Mesendoderm (in vitro differentiated cells): ENCODE results near the gene RADIL.

Source experiments
- DNase-seq: peaks from one replicate; pipeline ENCODE4 v3.0.0; 2013
- H2AK5ac ChIP-seq: 2 replicates; pipeline ENCODE4 v1.6.1; 2013; ENCODE audit warnings: low read length, inconsistent platforms
- H2BK120ac ChIP-seq: 2 replicates; pipeline ENCODE4 v1.6.1; 2013; ENCODE audit warnings: low read depth, mild to moderate bottlenecking, low read length, moderate library complexity, mixed read lengths
- H2BK15ac ChIP-seq: replicated peaks from 2 replicates; pipeline ENCODE4 v1.6.1; 2013; ENCODE audit warnings: low read depth, mild to moderate bottlenecking, moderate library complexity
- H2BK5ac ChIP-seq: 2 replicates; pipeline ENCODE4 v1.6.1; 2013; ENCODE audit warnings: low read length, inconsistent platforms
- H3K18ac ChIP-seq: 2 replicates; pipeline ENCODE4 v1.6.1; 2013; ENCODE audit warnings: mild to moderate bottlenecking, low read length, mixed read lengths
- H3K23ac ChIP-seq: one replicate; pipeline ENCODE4 v1.6.1; 2013; ENCODE audit warnings: low read length
- H3K27ac ChIP-seq: 2 replicates; pipeline ENCODE4 v1.5.1; 2013; ENCODE audit warnings: low read depth, mild to moderate bottlenecking, inconsistent platforms, low read length, moderate library complexity
- H3K27me3 ChIP-seq: 2 replicates; pipeline ENCODE4 v1.6.1; 2013; ENCODE audit warnings: low read length, control low read depth, mild to moderate bottlenecking, inconsistent platforms; ENCODE audit not compliant: insufficient read depth, poor library complexity
- H3K36me3 ChIP-seq: 2 replicates; pipeline ENCODE4 v1.6.1; 2013; ENCODE audit warnings: low read length, inconsistent platforms; ENCODE audit not compliant: control insufficient read depth, insufficient read depth
- H3K4ac ChIP-seq: one replicate; pipeline ENCODE4 v1.6.1; 2013; ENCODE audit warnings: low read depth, mild to moderate bottlenecking, low read length, moderate library complexity
- H3K4me1 ChIP-seq: 2 replicates; pipeline ENCODE4 v1.6.1; 2013; ENCODE audit warnings: low read depth, low read length, inconsistent platforms; ENCODE audit not compliant: control insufficient read depth
- H3K4me2 ChIP-seq: 2 replicates; pipeline ENCODE4 v1.6.1; 2013; ENCODE audit warnings: low read length
- H3K4me3 ChIP-seq: 2 replicates; pipeline ENCODE4 v1.5.1; 2013; ENCODE audit warnings: mild to moderate bottlenecking, low read length
- H3K56ac ChIP-seq: one replicate; pipeline ENCODE4 v1.6.1; 2013; ENCODE audit warnings: low read length
- H3K79me1 ChIP-seq: 2 replicates; pipeline ENCODE4 v1.6.1; 2013; ENCODE audit warnings: low read length, inconsistent platforms
- H3K79me2 ChIP-seq: 2 replicates; pipeline ENCODE4 v1.6.1; 2013; ENCODE audit warnings: mild to moderate bottlenecking, low read length; ENCODE audit not compliant: control insufficient read depth, insufficient read depth
- H3K9ac ChIP-seq: 2 replicates; pipeline ENCODE4 v1.6.1; 2013; ENCODE audit warnings: low read length, inconsistent platforms
- H4K5ac ChIP-seq: one replicate; pipeline ENCODE4 v1.6.1; 2013; ENCODE audit warnings: low read length
- H4K8ac ChIP-seq: one replicate; pipeline ENCODE4 v1.6.1; 2013; ENCODE audit warnings: low read depth, mild to moderate bottlenecking, control low read depth, low read length, moderate library complexity
- WGBS: extraction: QIAGEN DNeasy Blood & Tissue Kit; methylation state at CpG from one replicate; pipeline ENCODE4 v1.1.7; 2013; ENCODE audit warnings: low lambda C conversion rate, missing lambda C conversion rate; ENCODE audit not compliant: insufficient coverage; ENCODE audit errors: extremely low coverage; 5-methylcytosine and 5-hydroxymethylcytosine counted together

The RADIL gene

DNA sequence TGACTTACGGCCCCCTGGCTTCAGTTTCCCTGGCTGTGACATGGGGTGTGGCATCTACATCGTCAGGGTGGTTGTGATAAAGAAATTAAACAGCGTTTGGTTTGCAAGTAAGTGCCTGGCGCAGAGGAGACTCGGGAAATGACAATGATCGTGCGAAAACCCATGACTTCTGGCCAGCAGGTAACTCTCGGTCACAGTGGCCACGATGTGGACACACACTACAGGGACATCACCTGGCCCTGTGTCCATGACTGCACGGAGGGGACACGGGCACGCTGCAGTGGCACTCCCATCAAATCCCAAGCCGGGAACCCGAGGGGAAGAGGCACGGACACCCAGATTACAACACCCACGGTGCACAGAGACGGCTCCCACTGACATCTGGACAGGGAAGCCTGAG, 50.3 kb downstream of the RADIL start:
- Histone ChIP-seq H4K5ac (no peak overlapping the region), H3K4me2 (no peak overlapping the region), H3K4me3 (no peak overlapping the region), H3K23ac (no peak overlapping the region), H3K27me3 (no peaks in the 10 kb centered on the region), H2BK120ac (no peak overlapping the region), H3K56ac (no peak overlapping the region), H3K4ac (no peak overlapping the region), H3K27ac (no peak overlapping the region), H3K79me2 (no peaks in the 10 kb centered on the region), H3K4me1 (no peaks in the 10 kb centered on the region), H3K9ac (no peak overlapping the region), H2BK5ac (no peak overlapping the region), H3K36me3 (no peaks in the 10 kb centered on the region), H3K18ac (no peak overlapping the region), H2AK5ac (no peak overlapping the region), H3K79me1 (peaks cover 2% of the 10 kb centered on the region), H2BK15ac (no peak overlapping the region), H4K8ac (no peak overlapping the region)
- no peak for DNase-seq
- no CpG with 5 or more reads among the region's 17 CpGs for WGBS

DNA sequence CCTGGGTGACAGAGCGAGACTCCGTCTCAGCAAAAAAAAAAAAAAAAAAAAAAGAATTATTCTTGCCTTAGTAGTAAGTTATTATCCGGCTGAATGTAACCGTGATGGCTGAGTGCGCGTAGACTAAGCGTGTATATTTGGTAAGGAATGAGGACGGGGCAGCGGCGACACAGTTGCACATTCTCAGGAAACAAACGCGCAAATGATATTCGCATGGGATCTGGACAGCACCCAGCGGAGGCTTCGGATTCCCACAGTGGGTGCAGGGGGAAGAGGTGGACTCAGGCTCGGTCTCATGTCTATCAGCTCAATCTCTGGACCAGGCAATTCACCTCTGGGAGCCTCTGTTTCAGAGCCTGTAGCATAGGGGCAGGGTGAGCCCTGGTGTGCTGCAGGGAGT, 50.8 kb downstream of the RADIL start:
- H3K23ac ChIP-seq, result no peak overlapping the region
- no peak overlapping the region for H3K4me3 ChIP-seq
- no peak for DNase-seq
- H2BK15ac ChIP-seq, result no peak overlapping the region
- H3K4ac ChIP-seq, result no peak overlapping the region
- no peaks in the 10 kb centered on the region for H3K36me3 ChIP-seq
- no peak overlapping the region for H2AK5ac ChIP-seq
- no peak overlapping the region for H3K27ac ChIP-seq
- H3K56ac ChIP-seq, result no peak overlapping the region
- no peak overlapping the region for H3K9ac ChIP-seq
- no peaks in the 10 kb centered on the region for H3K27me3 ChIP-seq
- H3K79me2 ChIP-seq, result no peaks in the 10 kb centered on the region
- H3K79me1 ChIP-seq, result peaks cover 2% of the 10 kb centered on the region
- H4K5ac ChIP-seq, result no peak overlapping the region
- no CpG with 5 or more reads among the region's 16 CpGs for WGBS
- H3K4me1 ChIP-seq, result no peaks in the 10 kb centered on the region
- no peak overlapping the region for H3K18ac ChIP-seq
- H4K8ac ChIP-seq, result no peak overlapping the region
- H3K4me2 ChIP-seq, result no peak overlapping the region
- no peak overlapping the region for H2BK5ac ChIP-seq
- no peak overlapping the region for H2BK120ac ChIP-seq

DNA sequence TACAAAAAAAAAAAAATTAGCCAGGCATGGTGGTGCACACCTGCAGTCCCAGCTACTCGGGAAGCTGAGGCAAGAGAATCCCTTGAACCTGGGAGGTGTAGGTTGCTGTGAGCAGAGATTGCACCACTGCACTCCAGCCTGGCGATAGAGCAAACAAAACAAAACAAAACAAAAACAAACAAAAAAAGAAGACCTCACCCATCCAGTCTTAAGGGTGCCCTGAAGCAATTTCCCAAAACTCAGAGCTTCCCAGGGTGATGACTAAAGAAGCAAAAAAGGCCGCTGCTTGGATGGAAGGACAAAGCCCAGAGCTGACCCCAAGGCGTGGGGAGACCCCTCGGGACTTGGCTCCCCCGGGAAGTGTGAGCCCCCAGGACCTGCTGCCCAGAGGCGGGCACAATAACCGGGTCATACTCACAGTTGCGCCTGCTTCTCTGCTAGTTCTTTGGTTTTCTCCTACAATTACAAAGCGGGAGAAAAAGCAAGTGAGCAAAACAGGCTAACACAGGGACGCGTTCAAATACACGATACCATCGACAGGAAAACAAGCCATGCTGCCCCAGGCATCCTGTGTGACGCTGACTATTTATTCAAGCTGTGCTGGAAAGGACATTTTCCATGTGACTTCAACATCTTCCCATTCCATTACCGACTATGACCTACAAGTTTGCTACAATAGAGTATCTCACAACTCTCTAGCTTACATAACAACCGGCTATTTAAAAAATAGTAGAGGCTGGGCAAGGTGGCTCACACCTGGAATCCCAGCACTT, 51.6 kb downstream of the RADIL start:
- Histone ChIP-seq H3K4ac (no peak overlapping the region), H3K4me3 (no peak overlapping the region)
- no CpG with 5 or more reads among the region's 17 CpGs for WGBS

DNA sequence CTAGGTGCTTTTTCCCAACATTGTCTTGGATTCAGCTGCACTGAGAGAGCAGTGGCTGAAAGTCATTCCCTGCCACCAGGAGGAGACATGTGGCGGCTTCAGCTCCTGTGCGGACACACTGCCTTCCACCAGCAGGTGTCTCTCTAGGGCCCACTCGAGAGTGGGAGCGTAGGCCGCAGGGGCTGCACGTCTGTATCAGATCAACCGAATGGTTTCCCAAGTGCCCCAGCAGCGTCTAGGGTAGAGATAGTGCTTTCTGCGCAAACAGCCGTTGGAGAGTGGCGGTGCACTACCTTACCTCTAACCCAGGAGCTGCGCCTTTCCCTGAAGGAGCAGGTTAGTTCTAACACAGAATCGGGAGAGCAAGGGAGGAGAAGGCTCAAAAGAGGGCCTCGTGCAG, 53.3 kb downstream of the RADIL start:
- Histone ChIP-seq H3K56ac (peak overlapping the region; percentile 6), H3K27ac (no peak overlapping the region), H2BK120ac (no peak overlapping the region), H3K27me3 (no peaks in the 10 kb centered on the region), H4K8ac (no peak overlapping the region), H3K23ac (no peak overlapping the region), H3K9ac (no peak overlapping the region), H3K79me2 (no peaks in the 10 kb centered on the region), H2BK5ac (no peak overlapping the region), H4K5ac (no peak overlapping the region), H3K4me3 (no peak overlapping the region), H3K4me2 (no peak overlapping the region), H3K4me1 (no peaks in the 10 kb centered on the region), H3K79me1 (no peaks in the 10 kb centered on the region), H3K36me3 (no peaks in the 10 kb centered on the region), H3K18ac (no peak overlapping the region), H3K4ac (no peak overlapping the region), H2BK15ac (no peak overlapping the region), H2AK5ac (no peak overlapping the region)
- DNase-seq, result peak; percentile 93
- WGBS, result no CpG with 5 or more reads among the region's 14 CpGs

More for the DNA sequence above, 51.6 kb downstream of the RADIL start:
- Histone ChIP-seq H3K79me1 (no peaks in the 10 kb centered on the region), H3K9ac (no peak overlapping the region), H2BK5ac (no peak overlapping the region), H3K79me2 (no peaks in the 10 kb centered on the region), H2BK15ac (no peak overlapping the region), H3K27ac (no peak overlapping the region), H4K8ac (no peak overlapping the region), H2AK5ac (no peak overlapping the region), H4K5ac (no peak overlapping the region), H3K4me1 (no peaks in the 10 kb centered on the region), H3K36me3 (no peaks in the 10 kb centered on the region), H2BK120ac (no peak overlapping the region), H3K27me3 (no peaks in the 10 kb centered on the region), H3K18ac (no peak overlapping the region), H3K4me2 (no peak overlapping the region), H3K56ac (no peak overlapping the region), H3K23ac (no peak overlapping the region)
- DNase-seq, result no peak

DNA sequence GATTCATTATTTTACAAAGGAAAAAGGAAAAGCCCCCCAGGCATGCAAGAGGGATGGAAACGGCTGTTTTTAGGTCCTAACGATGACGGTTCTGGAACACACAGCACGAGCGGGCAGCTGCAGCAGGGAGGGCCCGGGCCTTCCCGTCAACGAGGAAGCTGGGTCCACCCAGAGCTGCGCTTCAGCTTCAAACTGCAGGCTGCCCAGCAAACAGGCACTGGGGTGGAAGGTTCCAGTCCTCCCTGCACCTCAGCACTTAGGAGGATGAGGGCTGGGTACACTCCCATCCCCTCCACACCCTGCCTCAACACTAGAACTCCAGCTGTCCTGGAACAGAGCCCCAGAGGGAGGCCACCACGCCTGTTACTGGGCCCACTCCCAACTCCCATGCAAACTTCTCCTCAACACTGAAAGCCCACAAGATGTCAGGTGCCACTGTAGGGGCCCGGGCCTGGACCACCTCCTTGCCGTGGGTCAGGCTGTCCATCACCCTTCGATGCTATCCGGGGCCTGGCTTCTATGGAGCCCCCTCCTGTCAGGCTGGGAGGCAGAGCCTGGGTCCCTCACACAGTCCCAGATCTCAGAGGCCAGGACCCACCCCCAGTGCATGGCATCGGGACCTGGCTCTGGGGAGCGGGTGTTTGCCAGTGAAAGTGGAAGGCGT, 54.7 kb downstream of the RADIL start:
- Histone ChIP-seq H3K36me3 (no peaks in the 10 kb centered on the region), H2BK5ac (no peak overlapping the region), H3K9ac (no peak overlapping the region), H3K56ac (no peak overlapping the region), H2BK120ac (no peak overlapping the region), H3K79me1 (no peaks in the 10 kb centered on the region), H3K23ac (no peak overlapping the region), H3K4me2 (no peak overlapping the region), H3K27me3 (no peaks in the 10 kb centered on the region), H3K4ac (no peak overlapping the region), H4K8ac (no peak overlapping the region), H3K18ac (no peak overlapping the region), H3K4me1 (no peaks in the 10 kb centered on the region), H2AK5ac (no peak overlapping the region), H3K4me3 (no peak overlapping the region), H2BK15ac (no peak overlapping the region), H3K27ac (no peak overlapping the region), H4K5ac (no peak overlapping the region), H3K79me2 (no peaks in the 10 kb centered on the region)
- DNase-seq, result no peak
- no CpG with 5 or more reads among the region's 17 CpGs for WGBS
